Fibroblast of lung (primary cell): Measurements from ENCODE around the gene CLPTM1. TPM values are rescaled to one million over a fixed set of nuclear protein-coding genes. Genes with fewer than 3 reads are reported as not detected.

Experiments used
- DNase-seq, 2 donors: peaks; one replicate each; pipeline versions ENCODE4 v3.0.0 to v3.0.0-alpha.2; 2010; ENCODE audit warnings: low read depth in 2 of 2
- H2AFZ ChIP-seq: 2 replicates; pipeline ENCODE4 v1.5.1; 2012; ENCODE audit warnings: low read length, control low read depth, inconsistent platforms
- H3K27ac ChIP-seq: 2 replicates; pipeline ENCODE4 v1.5.1; 2011; ENCODE audit warnings: low read length, control low read depth; ENCODE audit not compliant: insufficient read depth
- H3K27me3 ChIP-seq: 2 replicates; pipeline ENCODE4 v1.5.1; 2011; ENCODE audit warnings: mild to moderate bottlenecking, low read length; ENCODE audit not compliant: control insufficient read depth, insufficient read depth
- H3K36me3 ChIP-seq: 2 replicates; pipeline ENCODE4 v1.5.1; 2011; ENCODE audit warnings: low read length; ENCODE audit not compliant: control insufficient read depth, insufficient read depth
- H3K4me1 ChIP-seq: 2 replicates; pipeline ENCODE4 v1.5.1; 2011; ENCODE audit warnings: low read length; ENCODE audit not compliant: control insufficient read depth, insufficient read depth; ENCODE audit errors: extremely low read depth
- H3K4me2 ChIP-seq: 2 replicates; pipeline ENCODE4 v1.5.1; 2011; ENCODE audit warnings: low read length, control low read depth; ENCODE audit not compliant: insufficient read depth; ENCODE audit errors: extremely low read depth
- H3K4me3 ChIP-seq, 4 experiments: fragments of 200-600 bp in 1 of 4; sonication (generic) in 1 of 4; replicated peaks in 1 of 4; 2 replicates each; pipeline ENCODE4 v1.5.1; 2011 to 2016; ENCODE audit warnings: low read length in 4 of 4, low read depth in 3 of 4, mild to moderate bottlenecking in 3 of 4, control low read depth in 2 of 4, inconsistent platforms in 1 of 4, mixed read lengths in 1 of 4; ENCODE audit not compliant: insufficient read depth in 1 of 4; ENCODE audit errors: control extremely low read depth in 1 of 4
- H3K79me2 ChIP-seq: 2 replicates; pipeline ENCODE4 v1.5.1; 2012; ENCODE audit warnings: mild to moderate bottlenecking, low read length, inconsistent platforms; ENCODE audit not compliant: control insufficient read depth, insufficient read depth
- H3K9ac ChIP-seq: 2 replicates; pipeline ENCODE4 v1.5.1; 2011; ENCODE audit warnings: mild to moderate bottlenecking, low read length, control low read depth; ENCODE audit not compliant: insufficient read depth
- H3K9me3 ChIP-seq: 2 replicates; pipeline ENCODE4 v1.5.1; 2012; ENCODE audit warnings: low read depth, low read length; ENCODE audit not compliant: control insufficient read depth, insufficient read depth
- H4K20me1 ChIP-seq: 2 replicates; pipeline ENCODE4 v1.5.1; 2011; ENCODE audit warnings: low read length; ENCODE audit not compliant: control insufficient read depth, insufficient read depth; ENCODE audit errors: extremely low read depth
- CTCF ChIP-seq, 2 donors: IDR thresholded peaks in 1 of 2; conservative IDR thresholded peaks in 1 of 2; 1 replicate in 1 of 2; 2 replicates in 1 of 2; pipeline ENCODE4 v1.5.1; 2011 to 2012; ENCODE audit warnings: low read length in 2 of 2, control low read depth in 1 of 2, inconsistent platforms in 1 of 2, low read depth in 1 of 2, mild to moderate bottlenecking in 1 of 2
- EZH2 ChIP-seq: IDR thresholded peaks from 2 replicates; pipeline ENCODE4 v1.5.1; 2012; ENCODE audit warnings: low read length, control low read depth, mild to moderate bottlenecking; ENCODE audit errors: missing control alignments
- polyA plus RNA-seq, 2 donors: library from polyadenylated mRNA; depleted of rRNA in 1 of 2; stranded (reverse) in 1 of 2; unstranded in 1 of 2; fragments of >200 nt; gene quantifications; 2 replicates each; pipeline ENCODE4 v1.2.1, GENCODE V29; 2011 to 2012; ENCODE audit warnings: missing spikeins in 1 of 2
- total RNA-seq: library from RNA; depleted of rRNA; stranded (reverse); fragments of >200 nt; gene quantifications from 2 replicates; pipeline ENCODE4 v1.2.1, GENCODE V29; 2014

CLPTM1 gene
- total and polyA plus RNA-seq, 2 donors (not counting 1 experiment from before 2014, with no cell fraction given), result 46.7 to 54.4 TPM

- no peaks in the 10 kb centered on the region for H3K79me2 ChIP-seq
- TF ChIP-seq CTCF (conservative IDR thresholded peaks at IDR 0.05 in 1 of 2, IDR thresholded peaks at IDR 0.05 in 1 of 2; ENCODE audit: low read depth in 1 of 2, low read length in 2 of 2), result no peak
- TF ChIP-seq EZH2, result no peak
- H2AFZ ChIP-seq, result no peak overlapping the region
- H3K4me2 ChIP-seq, result no peak overlapping the region
- no peak overlapping the region for H3K9ac ChIP-seq
- H4K20me1 ChIP-seq, result no peaks in the 10 kb centered on the region
- no peak overlapping the region for H3K4me3 ChIP-seq
- no peak for DNase-seq
- H3K27me3 ChIP-seq, result no peaks in the 10 kb centered on the region
- no peaks in the 10 kb centered on the region for H3K36me3 ChIP-seq
- H3K4me1 ChIP-seq, result no peaks in the 10 kb centered on the region
- no peaks in the 10 kb centered on the region for H3K9me3 ChIP-seq
- H3K27ac ChIP-seq, result no peak overlapping the region
Measured at GRCh38 chr19:45027371-45027770, 72.2 kb downstream of the CLPTM1 start.

GRCh38 chr19:45030825-45031224 is 75.6 kb downstream of the CLPTM1 start:
- H3K79me2 ChIP-seq, result no peaks in the 10 kb centered on the region
- H2AFZ ChIP-seq, result no peak overlapping the region
- DNase-seq, result no peak
- TF ChIP-seq EZH2, result no peak
- TF ChIP-seq CTCF (conservative IDR thresholded peaks at IDR 0.05 in 1 of 2, IDR thresholded peaks at IDR 0.05 in 1 of 2; ENCODE audit: low read depth in 1 of 2, low read length in 2 of 2), result no peak
- no peaks in the 10 kb centered on the region for H4K20me1 ChIP-seq
- H3K4me1 ChIP-seq, result no peaks in the 10 kb centered on the region
- no peaks in the 10 kb centered on the region for H3K9me3 ChIP-seq
- H3K27ac ChIP-seq, result no peak overlapping the region
- no peak overlapping the region for H3K4me3 ChIP-seq
- H3K27me3 ChIP-seq, result no peaks in the 10 kb centered on the region
- no peaks in the 10 kb centered on the region for H3K36me3 ChIP-seq
- no peak overlapping the region for H3K4me2 ChIP-seq
- H3K9ac ChIP-seq, result no peak overlapping the region

- Histone ChIP-seq H3K36me3 (no peaks in the 10 kb centered on the region), H3K4me3 (no peak overlapping the region), H3K79me2 (no peaks in the 10 kb centered on the region), H2AFZ (no peak overlapping the region), H3K4me2 (no peak overlapping the region), H3K9me3 (no peaks in the 10 kb centered on the region), H4K20me1 (no peaks in the 10 kb centered on the region), H3K27ac (no peak overlapping the region), H3K9ac (no peak overlapping the region), H3K4me1 (no peaks in the 10 kb centered on the region), H3K27me3 (no peaks in the 10 kb centered on the region)
- DNase-seq, result no peak
- TF ChIP-seq CTCF (conservative IDR thresholded peaks at IDR 0.05 in 1 of 2, IDR thresholded peaks at IDR 0.05 in 1 of 2; ENCODE audit: low read depth in 1 of 2, low read length in 2 of 2) (no peak), EZH2 (no peak)
Measured at GRCh38 chr19:45032421-45032820, 77.2 kb downstream of the CLPTM1 start.
